ENCODE measurements around the gene DSCAM. TPM values are rescaled to one million over a fixed set of nuclear protein-coding genes. Genes with fewer than 3 reads are reported as not detected.

The DSCAM gene
- total and polyA plus RNA-seq, 10 of the 15 experiments (the other 5 are each of a cell fraction or from before 2014, with no cell fraction given) = not detected

- TF ChIP-seq E2F8 (IDR thresholded peaks at IDR 0.05; ENCODE audit: low read depth, partially characterized antibody) (no peak), FOS (IDR thresholded peaks at IDR 0.05; ENCODE audit: borderline replicate concordance, extremely low read depth, insufficient read length) (no peak), PRDM15 (CRISPR knock-in tag; IDR thresholded peaks at IDR 0.05) (no peak), PML (IDR thresholded peaks at IDR 0.05; ENCODE audit: low read length) (no peak), SRF (IDR thresholded peaks at IDR 0.05; ENCODE audit: low read depth in 2 of 2, low read length in 2 of 2) (no peak)
Measured at GRCh38 chr21:40797891-40798290, 49.1 kb downstream of the DSCAM start (continued).

GRCh38 chr21:40797410-40797809 lies 49.5 kb downstream of the DSCAM start:
- in situ Hi-C loops (cut with MboI) = no loop called here
- no peak for TF ChIP-seq RB1 (IDR thresholded peaks at IDR 0.05; ENCODE audit: borderline replicate concordance)
- no peak for TF ChIP-seq NRF1 (conservative IDR thresholded peaks at IDR 0.05; ENCODE audit: low read depth, low read length)
- TF ChIP-seq SUPT20H (IDR thresholded peaks at IDR 0.05; ENCODE audit: borderline replicate concordance, control insufficient read depth, low read depth, low read length) = no peak
- no peak for TF ChIP-seq PAX5 (IDR thresholded peaks at IDR 0.05; ENCODE audit: borderline replicate concordance, low read depth, low read length)
- no peak for TF ChIP-seq CEBPZ (IDR thresholded peaks at IDR 0.05; ENCODE audit: low read depth, low read length)
- TF ChIP-seq IRF5 (IDR thresholded peaks at IDR 0.05; ENCODE audit: borderline replicate concordance) = no peak

More at GRCh38 chr21:40797410-40797809, 49.5 kb downstream of the DSCAM start:
- ATAC-seq (no peak), FAIRE-seq (no peak), DNase-seq (ENCODE audit: low read depth, low spot score) (no peak)
- H3K4me2 ChIP-seq (ENCODE audit: control insufficient read depth, insufficient read depth) = no peak overlapping the region
- H4K20me1 ChIP-seq (ENCODE audit: control insufficient read depth, insufficient read depth) = no peaks in the 10 kb centered on the region
- BruUV-seq (replicated peaks) = no TSS peak
- ChIA-PET RAD21 (ENCODE audit: unreplicated experiment) (no interaction called here), CTCF (interaction anchor here (0.7 kb wide), 1 partner anchor 787 kb away, joined by 3 read pairs; no protein-coding TSS in a partner anchor), POLR2A (no interaction called here), SMC1A (ENCODE audit: uncharacterized antibody, unreplicated experiment) (no interaction called here)
- H3K4me1 ChIP-seq (ENCODE audit: control insufficient read depth, insufficient read depth, low read length) = no peaks in the 10 kb centered on the region
- intact Hi-C loops (cut with micrococcal nuclease; ENCODE audit: unreplicated experiment) = no loop called here
- no peak overlapping the region for H3K27ac ChIP-seq (ENCODE audit: control insufficient read depth, insufficient read depth)
- no peak overlapping the region for H3K9ac ChIP-seq (ENCODE audit: control insufficient read depth, insufficient read depth, low read length)
- no peaks in the 10 kb centered on the region for H3K79me2 ChIP-seq (ENCODE audit: control insufficient read depth, insufficient read depth, low read length)
- no peaks in the 10 kb centered on the region for H3K36me3 ChIP-seq (ENCODE audit: control insufficient read depth in 2 of 2, insufficient read depth in 2 of 2, low read length in 1 of 2)
- H3K27me3 ChIP-seq (replicated peaks in 1 of 2; ENCODE audit: control insufficient read depth in 2 of 2, insufficient read depth in 2 of 2, low read length in 1 of 2) = no peaks in the 10 kb centered on the region
- no peak overlapping the region for H3K4me3 ChIP-seq
- WGBS (ENCODE audit: insufficient coverage, insufficient replicate concordance, low lambda C conversion rate, missing lambda C conversion rate) = 12% methylated on average over 1 of the region's 1 CpG
- no peaks in the 10 kb centered on the region for H3K9me3 ChIP-seq (replicated peaks; ENCODE audit: control insufficient read depth, insufficient read depth, low read length)
- no peak overlapping the region for H2AFZ ChIP-seq (ENCODE audit: control insufficient read depth, low read depth, low read length)

All from GM12878 (cell line).